Muscle of leg (tissue), 11 donors: ENCODE data around the gene CHRM2. TPM values are rescaled to one million over a fixed set of nuclear protein-coding genes. Genes with fewer than 3 reads are reported as not detected.

Experiments
- DNase-seq: peaks from one replicate; pipeline ENCODE4 v3.0.0; 2013
- H3K27ac ChIP-seq: one replicate; pipeline ENCODE4 v1.5.1; 2013; ENCODE audit warnings: mild to moderate bottlenecking, low read length, control low read depth
- H3K27me3 ChIP-seq: one replicate; pipeline ENCODE4 v1.6.1; 2013; ENCODE audit warnings: low read length; ENCODE audit not compliant: control insufficient read depth, insufficient read depth
- H3K36me3 ChIP-seq: one replicate; pipeline ENCODE4 v1.6.1; 2013; ENCODE audit warnings: low read length; ENCODE audit not compliant: control insufficient read depth, insufficient read depth
- H3K4me1 ChIP-seq: one replicate; pipeline ENCODE4 v1.6.1; 2013; ENCODE audit warnings: low read length; ENCODE audit not compliant: control insufficient read depth, insufficient read depth
- H3K4me3 ChIP-seq: one replicate; pipeline ENCODE4 v1.5.1; 2013; ENCODE audit warnings: low read length, control low read depth
- H3K9me3 ChIP-seq: replicated peaks from 2 replicates; pipeline ENCODE4 v1.6.1; 2013; ENCODE audit warnings: low read depth, low read length; ENCODE audit not compliant: control insufficient read depth
- WGBS: methylation state at CpG from one replicate; pipeline ENCODE4 v1.1.5; 2013; ENCODE audit warnings: missing lambda C conversion rate; ENCODE audit not compliant: insufficient coverage; 5-methylcytosine and 5-hydroxymethylcytosine counted together
- polyA plus RNA-seq, 8 donors: library from polyadenylated mRNA; unstranded; fragments of 120-200 nt; gene quantifications; one replicate each; pipeline versions ENCODE4 v1.2.1 to v1.2.3, GENCODE V29; 2013; ENCODE audit warnings: inconsistent platforms in 1 of 8, low replicate concordance in 1 of 8; ENCODE audit not compliant: insufficient read length in 8 of 8, insufficient read depth in 1 of 8
- total RNA-seq: library from RNA; stranded (reverse); fragments of 120-200 nt; gene quantifications from one replicate; pipeline ENCODE4 v1.2.4, GENCODE V29; 2013

The CHRM2 gene
- total and polyA plus RNA-seq, 9 donors, result 0.12 to 1.1 (median 0.35) TPM

GRCh38 chr7:136997735-136998134, 129.3 kb downstream of the CHRM2 start:
- Histone ChIP-seq H3K27me3 (no peaks in the 10 kb centered on the region), H3K4me3 (no peak overlapping the region), H3K36me3 (no peaks in the 10 kb centered on the region), H3K9me3 (no peaks in the 10 kb centered on the region), H3K4me1 (no peaks in the 10 kb centered on the region), H3K27ac (no peak overlapping the region)
- DNase-seq, result no peak

DNA sequence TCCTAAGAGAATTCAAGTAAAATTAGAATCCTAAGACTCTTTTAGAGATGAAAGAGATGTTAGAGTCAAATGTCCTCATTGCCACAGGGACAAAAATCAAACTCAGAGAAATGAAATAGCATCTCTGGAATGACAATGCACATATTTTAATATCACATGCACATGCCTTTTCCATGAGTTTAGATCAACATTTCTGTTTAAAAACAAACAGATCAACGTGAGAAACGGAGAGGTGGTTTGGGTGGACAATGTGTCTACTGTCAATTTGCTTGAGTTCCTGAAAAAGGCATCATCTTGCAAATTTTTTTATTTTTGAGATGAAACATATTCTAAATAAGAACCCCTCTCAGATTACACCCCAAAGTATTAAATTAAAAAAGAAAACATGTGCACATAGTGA, 130.0 kb downstream of the CHRM2 start:
- Histone ChIP-seq H3K27me3 (no peaks in the 10 kb centered on the region), H3K9me3 (no peaks in the 10 kb centered on the region), H3K27ac (no peak overlapping the region), H3K36me3 (no peaks in the 10 kb centered on the region), H3K4me1 (no peaks in the 10 kb centered on the region), H3K4me3 (no peak overlapping the region)
- no CpG with 5 or more reads among the region's 2 CpGs for WGBS
- DNase-seq, result no peak

DNA sequence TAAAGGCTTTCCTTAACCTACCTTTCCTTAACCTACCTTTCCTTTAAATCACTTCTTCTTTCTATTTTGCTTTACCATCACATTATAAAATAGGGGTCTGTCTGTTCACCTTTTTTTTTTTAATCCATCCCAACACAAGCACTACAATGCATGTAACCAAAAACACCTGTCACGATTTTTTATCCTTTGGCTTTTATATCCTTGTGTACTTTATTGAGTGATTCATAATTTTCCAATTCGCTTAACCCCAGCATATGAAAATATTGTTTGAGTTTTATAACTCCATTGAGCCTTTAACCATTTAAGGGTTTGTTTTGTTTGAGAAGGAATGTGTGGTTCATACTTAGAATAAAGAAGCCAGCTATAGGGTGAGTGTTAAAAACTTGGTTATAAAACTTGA, 132.2 kb downstream of the CHRM2 start:
- Histone ChIP-seq H3K36me3 (no peaks in the 10 kb centered on the region), H3K9me3 (no peaks in the 10 kb centered on the region), H3K4me3 (no peak overlapping the region), H3K27me3 (no peaks in the 10 kb centered on the region), H3K27ac (no peak overlapping the region), H3K4me1 (no peaks in the 10 kb centered on the region)
- no CpG with 5 or more reads among the region's 2 CpGs for WGBS
- DNase-seq, result no peak

- Histone ChIP-seq H3K36me3 (no peaks in the 10 kb centered on the region), H3K27ac (no peak overlapping the region), H3K4me3 (no peak overlapping the region), H3K27me3 (no peaks in the 10 kb centered on the region), H3K9me3 (no peaks in the 10 kb centered on the region), H3K4me1 (no peaks in the 10 kb centered on the region)
- no CpG with 5 or more reads among the region's 2 CpGs for WGBS
- DNase-seq, result no peak
These were observed 132.6 kb downstream of the CHRM2 start for GRCh38 chr7:137001041-137001440.

GRCh38 chr7:137001478-137001877, 133.0 kb downstream of the CHRM2 start:
- Histone ChIP-seq H3K27me3 (no peaks in the 10 kb centered on the region), H3K27ac (no peak overlapping the region), H3K36me3 (no peaks in the 10 kb centered on the region), H3K4me3 (no peak overlapping the region), H3K4me1 (no peaks in the 10 kb centered on the region), H3K9me3 (no peaks in the 10 kb centered on the region)
- DNase-seq, result no peak
- WGBS, result no CpG with 5 or more reads among the region's 3 CpGs

- Histone ChIP-seq H3K36me3 (no peaks in the 10 kb centered on the region), H3K4me1 (no peaks in the 10 kb centered on the region), H3K27ac (no peak overlapping the region), H3K4me3 (no peak overlapping the region), H3K9me3 (no peaks in the 10 kb centered on the region), H3K27me3 (no peaks in the 10 kb centered on the region)
- DNase-seq, result no peak
- WGBS, result 80% methylated on average over 1 of the region's 2 CpGs
These were observed 134.6 kb downstream of the CHRM2 start for GRCh38 chr7:137003086-137003485.

DNA sequence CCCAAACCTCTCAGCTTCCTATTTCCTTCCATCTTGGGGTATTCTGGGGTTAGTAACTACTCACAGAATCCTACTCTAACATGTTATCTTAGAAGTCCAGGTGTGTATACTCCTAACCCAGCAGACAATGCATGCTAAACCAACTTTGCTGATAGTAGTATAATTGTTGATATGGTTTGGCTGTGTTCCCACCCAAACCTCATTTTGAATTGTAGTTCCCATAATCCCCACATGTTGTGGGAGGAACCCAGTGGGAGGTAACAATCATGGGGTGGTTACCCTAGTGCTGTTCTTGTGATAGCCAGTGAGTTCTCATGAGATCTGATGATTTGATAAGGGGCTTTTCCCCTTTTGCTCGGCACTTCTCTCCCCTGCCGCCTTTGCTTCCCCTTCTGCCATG, 135.1 kb downstream of the CHRM2 start:
- DNase-seq, result no peak
- Histone ChIP-seq H3K9me3 (no peaks in the 10 kb centered on the region), H3K4me3 (no peak overlapping the region), H3K27me3 (no peaks in the 10 kb centered on the region), H3K27ac (no peak overlapping the region), H3K4me1 (no peaks in the 10 kb centered on the region), H3K36me3 (no peaks in the 10 kb centered on the region)
- no CpG with 5 or more reads among the region's 2 CpGs for WGBS

DNA sequence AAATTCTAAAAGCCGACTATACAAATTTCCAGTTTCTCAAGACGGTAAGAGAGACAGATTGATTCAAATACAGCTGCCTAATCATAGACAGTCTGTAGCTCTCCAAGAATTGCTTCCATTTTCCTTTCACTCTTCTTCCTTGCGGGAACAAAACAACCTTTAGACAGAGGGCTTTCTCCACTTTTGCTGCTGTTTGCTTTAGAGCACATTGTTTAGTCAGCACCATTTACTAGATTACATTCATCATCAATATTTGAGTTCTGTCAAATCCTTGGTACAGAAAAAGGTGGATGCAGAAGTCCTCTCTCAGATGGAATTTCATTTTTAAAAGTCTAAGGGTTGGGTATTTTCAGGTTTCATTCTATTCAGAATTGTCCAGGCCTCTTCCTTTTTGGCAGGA, 137.4 kb downstream of the CHRM2 start:
- H3K27me3 ChIP-seq, result no peaks in the 10 kb centered on the region
- H3K4me1 ChIP-seq, result no peaks in the 10 kb centered on the region
- no peaks in the 10 kb centered on the region for H3K36me3 ChIP-seq
- WGBS, result 86% methylated on average over 2 of the region's 3 CpGs
- H3K9me3 ChIP-seq, result no peaks in the 10 kb centered on the region
- H3K27ac ChIP-seq, result no peak overlapping the region
- H3K4me3 ChIP-seq, result no peak overlapping the region
- DNase-seq, result no peak

DNA sequence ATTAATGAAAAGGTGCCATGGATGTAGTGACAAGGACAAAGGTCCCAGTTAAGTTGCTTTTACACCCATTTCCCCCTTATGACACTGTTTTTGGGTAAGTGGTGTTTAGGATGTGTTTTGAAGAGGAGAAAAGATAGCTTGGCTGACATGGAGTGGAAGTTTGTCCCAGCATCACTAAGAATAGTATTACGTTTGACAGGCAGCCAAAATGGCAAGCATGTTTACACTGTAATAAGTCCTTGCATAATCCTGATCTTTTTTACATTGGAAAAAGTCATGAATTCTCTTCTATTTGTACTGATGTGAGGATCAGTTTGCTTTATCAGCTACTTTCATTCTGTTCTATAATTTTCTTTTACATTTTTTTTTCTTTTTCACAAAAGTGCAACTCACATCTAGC, 137.8 kb downstream of the CHRM2 start:
- Histone ChIP-seq H3K27ac (no peak overlapping the region), H3K4me1 (no peaks in the 10 kb centered on the region), H3K27me3 (no peaks in the 10 kb centered on the region), H3K36me3 (no peaks in the 10 kb centered on the region), H3K4me3 (no peak overlapping the region), H3K9me3 (no peaks in the 10 kb centered on the region)
- peak; percentile 82 for DNase-seq
- WGBS, result no CpG with 5 or more reads among the region's 1 CpG

DNA sequence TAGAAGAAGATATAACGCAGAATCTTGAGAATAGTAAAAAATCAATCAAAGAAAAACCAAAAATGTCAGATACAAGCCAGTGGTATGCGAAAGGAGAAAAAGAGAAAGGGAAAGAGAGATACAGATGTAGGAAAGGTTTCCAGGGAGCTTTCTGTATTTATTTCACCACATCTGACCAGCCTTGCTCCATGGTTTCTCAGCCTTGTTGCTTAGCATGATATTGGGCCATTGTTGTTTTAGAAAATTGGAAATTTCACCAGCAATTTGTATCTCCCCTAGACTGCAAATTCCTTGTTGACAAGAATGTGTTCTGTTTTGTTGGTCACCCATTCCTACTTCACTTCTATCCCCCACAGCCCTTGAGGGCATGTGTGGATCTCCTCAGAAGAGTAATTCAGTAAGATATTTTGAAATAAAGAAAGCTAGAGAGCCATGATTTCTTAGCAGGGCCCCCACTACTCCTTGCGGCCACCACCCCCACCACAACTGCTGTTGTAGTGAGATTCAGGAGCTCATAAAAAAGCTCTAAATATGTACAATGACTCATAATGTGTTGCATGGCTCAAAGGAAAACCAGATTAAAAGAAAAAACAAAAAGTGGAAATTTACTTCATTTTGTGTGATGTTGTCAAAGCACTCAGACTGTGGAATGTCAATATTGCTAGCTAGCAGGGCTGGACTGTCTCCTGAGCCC, 138.7 kb downstream of the CHRM2 start:
- WGBS, result no CpG with 5 or more reads among the region's 3 CpGs
- DNase-seq, result no peak

GRCh38 chr7:137009404-137009803, 141.0 kb downstream of the CHRM2 start:
- no peaks in the 10 kb centered on the region for H3K36me3 ChIP-seq
- H3K27ac ChIP-seq, result no peak overlapping the region
- H3K4me3 ChIP-seq, result no peak overlapping the region
- DNase-seq, result no peak
- no peaks in the 10 kb centered on the region for H3K27me3 ChIP-seq
- no peaks in the 10 kb centered on the region for H3K9me3 ChIP-seq
- H3K4me1 ChIP-seq, result no peaks in the 10 kb centered on the region

More for the DNA sequence above, 138.7 kb downstream of the CHRM2 start:
- no peaks in the 10 kb centered on the region for H3K9me3 ChIP-seq
- no peaks in the 10 kb centered on the region for H3K27me3 ChIP-seq
- H3K27ac ChIP-seq, result no peak overlapping the region
- no peaks in the 10 kb centered on the region for H3K36me3 ChIP-seq
- H3K4me1 ChIP-seq, result no peaks in the 10 kb centered on the region
- H3K4me3 ChIP-seq, result no peak overlapping the region
